B cell (primary cell): Measurements from ENCODE around the gene PARD3B. TPM values are rescaled to one million over a fixed set of nuclear protein-coding genes. Genes with fewer than 3 reads are reported as not detected.

Experiments used
- ATAC-seq: fragments of 200-7000 bp; cut with Tn5 transposase; one replicate; pipeline ENCODE4 v1.10.0; 2021; ENCODE audit warnings: low read depth, mild to moderate bottlenecking, moderate number of reproducible peaks, moderate library complexity
- CTCF ChIA-PET: fragments of 350-600 bp; sonication (Branson Sonifier 250); formaldehyde crosslinking; loops from one replicate; lab custom pipeline; 2021; ENCODE audit warnings: antibody characterized with exemption, inconsistent platforms; lab: Charles Lee
- POLR2A ChIA-PET: fragments of 350-600 bp; sonication (Branson Sonifier 250); formaldehyde crosslinking; loops from one replicate; lab custom pipeline; 2021; ENCODE audit warnings: antibody characterized with exemption; lab: Charles Lee
- DNase-seq: peaks from one replicate; pipeline ENCODE4 v3.0.0; 2013
- H2AFZ ChIP-seq: 2 replicates; pipeline ENCODE4 v1.6.1; 2012; ENCODE audit warnings: mild to moderate bottlenecking, low read depth, low read length; ENCODE audit not compliant: insufficient read depth, poor library complexity, severe bottlenecking
- H3K27ac ChIP-seq, 2 donors: 1 replicate in 1 of 2; 2 replicates in 1 of 2; pipeline ENCODE4 v1.5.1; 2012 to 2013; ENCODE audit warnings: low read length in 2 of 2, mild to moderate bottlenecking in 2 of 2, moderate library complexity in 1 of 2
- H3K27me3 ChIP-seq, 4 experiments: fragments of 200-600 bp in 1 of 4; sonication (generic) in 1 of 4; replicated peaks in 1 of 4; 1 replicate in 2 of 4; 2 replicates in 2 of 4; pipeline versions ENCODE4 v1.6.1 to v1.7.0; 2013 to 2016; ENCODE audit warnings: low read length in 3 of 4, mild to moderate bottlenecking in 2 of 4, mixed read lengths in 1 of 4, moderate library complexity in 1 of 4; ENCODE audit not compliant: insufficient read depth in 4 of 4, control insufficient read depth in 3 of 4; ENCODE audit errors: control extremely low read depth in 1 of 4
- H3K36me3 ChIP-seq, 2 experiments: replicated peaks in 1 of 2; 1 replicate in 1 of 2; 2 replicates in 1 of 2; pipeline versions ENCODE4 v1.6.1 to v1.7.1; 2013; ENCODE audit warnings: low read length in 1 of 2; ENCODE audit not compliant: insufficient read depth in 2 of 2, control insufficient read depth in 1 of 2; ENCODE audit errors: control extremely low read depth in 1 of 2, extremely low read depth in 1 of 2
- H3K4me1 ChIP-seq, 2 donors: fragments of 200-600 bp in 1 of 2; sonication (generic) in 1 of 2; 1 replicate in 1 of 2; 2 replicates in 1 of 2; pipeline versions ENCODE4 v1.5.1 to v1.6.1; 2013 to 2017; ENCODE audit warnings: low read length in 2 of 2; ENCODE audit not compliant: control insufficient read depth in 2 of 2, insufficient read depth in 2 of 2
- H3K4me2 ChIP-seq: replicated peaks from 2 replicates; pipeline ENCODE3; 2012; ENCODE audit warnings: mild to moderate bottlenecking, low read depth, low read length; ENCODE audit not compliant: poor library complexity, severe bottlenecking
- H3K4me3 ChIP-seq, 5 experiments: fragments of 200-600 bp in 1 of 5; sonication (generic) in 1 of 5; 1 replicate in 3 of 5; 2 replicates in 2 of 5; pipeline versions ENCODE4 v1.5.1 to v1.7.0; 2011 to 2016; ENCODE audit warnings: low read length in 4 of 5, mild to moderate bottlenecking in 4 of 5, low read depth in 2 of 5, control low read depth in 1 of 5, moderate library complexity in 1 of 5; ENCODE audit not compliant: insufficient read depth in 1 of 5; ENCODE audit errors: control extremely low read depth in 1 of 5, extremely low read depth in 1 of 5
- H3K79me2 ChIP-seq: fragments of 200-600 bp; sonication (generic); one replicate; pipeline ENCODE4 v1.6.0; 2016; ENCODE audit warnings: low read length; ENCODE audit not compliant: control insufficient read depth, insufficient read depth
- H3K9ac ChIP-seq: fragments of 200-600 bp; sonication (generic); 2 replicates; pipeline ENCODE4 v1.6.1; 2017; ENCODE audit warnings: mild to moderate bottlenecking, low read length, moderate library complexity
- H3K9me3 ChIP-seq, 3 donors: one replicate each; pipeline versions ENCODE4 v1.6.1 to v1.7.1; 2013; ENCODE audit warnings: low read length in 2 of 3; ENCODE audit not compliant: control insufficient read depth in 2 of 3, insufficient read depth in 1 of 3; ENCODE audit errors: control extremely low read depth in 1 of 3
- H4K20me1 ChIP-seq: 2 replicates; pipeline ENCODE4 v1.6.0; 2012; ENCODE audit warnings: mild to moderate bottlenecking, low read length; ENCODE audit not compliant: insufficient read depth, control insufficient read depth, poor library complexity, severe bottlenecking
- H3K27ac Mint-ChIP-seq: one replicate; pipeline ENCODE4 v1.8.0; 2021; ENCODE audit warnings: mixed read lengths
- H3K27me3 Mint-ChIP-seq: one replicate; pipeline ENCODE4 v1.8.0; 2021; ENCODE audit warnings: mixed read lengths
- H3K4me1 Mint-ChIP-seq: one replicate; pipeline ENCODE4 v1.8.0; 2021; ENCODE audit warnings: mixed read lengths
- H3K4me3 Mint-ChIP-seq: one replicate; pipeline ENCODE4 v1.8.0; 2021; ENCODE audit warnings: mixed read lengths
- H3K9me3 Mint-ChIP-seq: one replicate; pipeline ENCODE4 v1.8.0; 2022; ENCODE audit warnings: mixed read lengths; ENCODE audit not compliant: insufficient read depth
- EZH2 ChIP-seq: IDR thresholded peaks from 2 replicates; pipeline ENCODE4 v1.6.1; 2012; ENCODE audit warnings: borderline replicate concordance, low read depth, mild to moderate bottlenecking, moderate library complexity, low read length; ENCODE audit not compliant: insufficient read depth, poor library complexity, severe bottlenecking
- WGBS: methylation state at CpG from one replicate; pipeline ENCODE4 v1.1.5; 2013; ENCODE audit warnings: missing lambda C conversion rate; ENCODE audit not compliant: insufficient coverage; 5-methylcytosine and 5-hydroxymethylcytosine counted together
- intact Hi-C: fragments of 100-400 bp; cut with micrococcal nuclease; formaldehyde crosslinking; loops from one replicate; pipeline ENCODE4 v1.10.0; 2022
- polyA plus RNA-seq: library from polyadenylated mRNA; depleted of rRNA; stranded (reverse); fragments of >200 nt; gene quantifications from 2 replicates; pipeline ENCODE4 v1.2.3, GENCODE V29; 2012
- total RNA-seq, 2 donors: library from RNA; stranded (reverse); fragments of 120-200 nt in 1 of 2; gene quantifications; 1 replicate in 1 of 2; 2 replicates in 1 of 2; pipeline versions ENCODE4 v1.2.3 to v1.2.4, GENCODE V29; 2013 to 2022
- TF ChIP-seq, protein P1 (sequence below): fragments of 200-600 bp; IDR thresholded peaks from one replicate; pipeline ENCODE4 v1.8.0; 2022; ENCODE audit warnings: antibody characterized with exemption, mild to moderate bottlenecking

The PARD3B gene
- total and polyA plus RNA-seq, 2 donors (not counting 1 experiment from before 2014, with no cell fraction given) = not detected

DNA sequence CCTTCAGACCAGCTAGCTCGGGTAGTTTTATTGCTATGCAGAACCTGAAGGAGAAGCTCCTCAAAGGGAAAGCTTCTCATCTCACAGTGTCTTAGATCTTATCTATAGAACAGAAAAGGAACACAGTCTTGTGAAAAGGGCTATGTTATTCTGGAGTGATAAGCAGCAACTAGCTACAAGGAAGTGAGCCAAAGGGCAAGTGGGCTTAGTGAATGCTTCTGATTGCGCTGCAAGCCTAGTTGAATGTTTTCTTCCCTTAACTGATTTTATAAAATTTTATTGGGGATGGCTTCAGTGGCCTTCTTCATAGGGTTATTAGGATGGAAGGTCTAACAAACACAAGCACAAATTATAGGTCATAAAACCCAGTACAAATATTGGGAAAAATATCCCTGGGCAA lies 400.1 kb downstream of the PARD3B start:
- no peak for DNase-seq

DNA sequence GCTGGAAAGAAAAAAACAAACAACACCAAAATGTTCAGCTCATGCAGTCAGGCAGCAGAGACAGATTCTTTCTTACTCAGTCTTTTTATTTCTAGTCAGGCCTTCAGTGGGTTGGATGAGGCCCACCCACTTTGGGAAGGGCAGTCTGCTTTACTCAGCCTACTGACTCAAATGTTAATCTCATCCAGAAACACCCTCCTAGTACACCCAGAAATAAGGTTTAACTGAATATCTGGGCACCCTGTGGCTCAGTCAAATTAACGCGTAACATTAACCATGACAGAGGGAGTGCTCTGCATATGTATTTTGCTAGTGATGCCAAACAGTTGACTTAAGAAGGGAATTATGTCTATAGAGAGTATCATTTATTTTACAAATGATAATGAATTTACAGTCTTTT lies 401.6 kb downstream of the PARD3B start:
- H3K4me1 Mint-ChIP-seq = no peaks in the 10 kb centered on the region
- ChIA-PET POLR2A (no interaction called here), CTCF (no interaction called here)

More for the DNA sequence above, 400.1 kb downstream of the PARD3B start:
- peaks cover 0 to 7% (median 0%) of the 10 kb centered on the region in 3 donors for H3K9me3 ChIP-seq
- Mint-ChIP-seq H3K4me3 (no peak overlapping the region), H3K9me3 (peaks cover 5% of the 10 kb centered on the region), H3K27ac (no peak overlapping the region), H3K27me3 (no peaks in the 10 kb centered on the region), H3K4me1 (no peaks in the 10 kb centered on the region)
- H3K27me3 ChIP-seq = no peaks in the 10 kb centered on the region
- no peaks in the 10 kb centered on the region for H3K36me3 ChIP-seq
- intact Hi-C loops = no loop called here
- ChIA-PET CTCF (no interaction called here), POLR2A (no interaction called here)
- ATAC-seq = no peak
- H2AFZ ChIP-seq = no peak overlapping the region
- H3K4me1 ChIP-seq = no peaks in the 10 kb centered on the region
- no peak for TF ChIP-seq EZH2
- TF ChIP-seq, protein P1, sequence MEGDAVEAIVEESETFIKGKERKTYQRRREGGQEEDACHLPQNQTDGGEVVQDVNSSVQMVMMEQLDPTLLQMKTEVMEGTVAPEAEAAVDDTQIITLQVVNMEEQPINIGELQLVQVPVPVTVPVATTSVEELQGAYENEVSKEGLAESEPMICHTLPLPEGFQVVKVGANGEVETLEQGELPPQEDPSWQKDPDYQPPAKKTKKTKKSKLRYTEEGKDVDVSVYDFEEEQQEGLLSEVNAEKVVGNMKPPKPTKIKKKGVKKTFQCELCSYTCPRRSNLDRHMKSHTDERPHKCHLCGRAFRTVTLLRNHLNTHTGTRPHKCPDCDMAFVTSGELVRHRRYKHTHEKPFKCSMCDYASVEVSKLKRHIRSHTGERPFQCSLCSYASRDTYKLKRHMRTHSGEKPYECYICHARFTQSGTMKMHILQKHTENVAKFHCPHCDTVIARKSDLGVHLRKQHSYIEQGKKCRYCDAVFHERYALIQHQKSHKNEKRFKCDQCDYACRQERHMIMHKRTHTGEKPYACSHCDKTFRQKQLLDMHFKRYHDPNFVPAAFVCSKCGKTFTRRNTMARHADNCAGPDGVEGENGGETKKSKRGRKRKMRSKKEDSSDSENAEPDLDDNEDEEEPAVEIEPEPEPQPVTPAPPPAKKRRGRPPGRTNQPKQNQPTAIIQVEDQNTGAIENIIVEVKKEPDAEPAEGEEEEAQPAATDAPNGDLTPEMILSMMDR = no peak
- H3K4me2 ChIP-seq = no peak overlapping the region
- no peak overlapping the region for H3K9ac ChIP-seq
- no peaks in the 10 kb centered on the region for H4K20me1 ChIP-seq
- no peaks in the 10 kb centered on the region for H3K79me2 ChIP-seq
- H3K27ac ChIP-seq = no peak overlapping the region
- WGBS = no CpG with 5 or more reads among the region's 2 CpGs
- no peak overlapping the region for H3K4me3 ChIP-seq

More for the DNA sequence above, 401.6 kb downstream of the PARD3B start:
- TF ChIP-seq EZH2 = no peak
- TF ChIP-seq, protein P1 = no peak
- ATAC-seq (no peak), DNase-seq (no peak)
- peaks cover 0 to 7% (median 0%) of the 10 kb centered on the region in 3 donors for H3K9me3 ChIP-seq
- peaks cover 5% of the 10 kb centered on the region for H3K9me3 Mint-ChIP-seq
- H3K36me3 ChIP-seq = no peaks in the 10 kb centered on the region
- no peak overlapping the region for H3K4me2 ChIP-seq
- intact Hi-C loops = no loop called here
- H3K79me2 ChIP-seq = no peaks in the 10 kb centered on the region
- H3K4me3 Mint-ChIP-seq = no peak overlapping the region
- no CpG with 5 or more reads among the region's 2 CpGs for WGBS
- no peak overlapping the region for H3K27ac Mint-ChIP-seq
- H3K4me3 ChIP-seq = no peak overlapping the region
- no peaks in the 10 kb centered on the region for H3K4me1 ChIP-seq
- no peak overlapping the region for H2AFZ ChIP-seq
- no peaks in the 10 kb centered on the region for H3K27me3 ChIP-seq
- no peak overlapping the region for H3K27ac ChIP-seq
- H3K27me3 Mint-ChIP-seq = no peaks in the 10 kb centered on the region
- no peak overlapping the region for H3K9ac ChIP-seq
- H4K20me1 ChIP-seq = no peaks in the 10 kb centered on the region
